SKM-1 (cell line): ENCODE measurements around the gene TIGD7.
A peak's percentile ranks its signal among the peaks of the same experiment; 100 is the strongest.

Experiments used
- DNase-seq: peaks from one replicate; lab custom pipeline; 2025; ENCODE audit not compliant: unreplicated experiment; lab: John Stamatoyannopoulos, UW

TIGD7 gene, protein sequence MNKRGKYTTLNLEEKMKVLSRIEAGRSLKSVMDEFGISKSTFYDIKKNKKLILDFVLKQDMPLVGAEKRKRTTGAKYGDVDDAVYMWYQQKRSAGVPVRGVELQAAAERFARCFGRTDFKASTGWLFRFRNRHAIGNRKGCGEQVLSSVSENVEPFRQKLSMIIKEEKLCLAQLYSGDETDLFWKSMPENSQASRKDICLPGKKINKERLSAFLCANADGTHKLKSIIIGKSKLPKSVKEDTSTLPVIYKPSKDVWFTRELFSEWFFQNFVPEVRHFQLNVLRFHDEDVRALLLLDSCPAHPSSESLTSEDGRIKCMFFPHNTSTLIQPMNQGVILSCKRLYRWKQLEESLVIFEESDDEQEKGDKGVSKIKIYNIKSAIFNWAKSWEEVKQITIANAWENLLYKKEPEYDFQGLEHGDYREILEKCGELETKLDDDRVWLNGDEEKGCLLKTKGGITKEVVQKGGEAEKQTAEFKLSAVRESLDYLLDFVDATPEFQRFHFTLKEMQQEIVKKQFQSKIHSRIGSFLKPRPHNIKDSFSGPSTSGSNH

DNA sequence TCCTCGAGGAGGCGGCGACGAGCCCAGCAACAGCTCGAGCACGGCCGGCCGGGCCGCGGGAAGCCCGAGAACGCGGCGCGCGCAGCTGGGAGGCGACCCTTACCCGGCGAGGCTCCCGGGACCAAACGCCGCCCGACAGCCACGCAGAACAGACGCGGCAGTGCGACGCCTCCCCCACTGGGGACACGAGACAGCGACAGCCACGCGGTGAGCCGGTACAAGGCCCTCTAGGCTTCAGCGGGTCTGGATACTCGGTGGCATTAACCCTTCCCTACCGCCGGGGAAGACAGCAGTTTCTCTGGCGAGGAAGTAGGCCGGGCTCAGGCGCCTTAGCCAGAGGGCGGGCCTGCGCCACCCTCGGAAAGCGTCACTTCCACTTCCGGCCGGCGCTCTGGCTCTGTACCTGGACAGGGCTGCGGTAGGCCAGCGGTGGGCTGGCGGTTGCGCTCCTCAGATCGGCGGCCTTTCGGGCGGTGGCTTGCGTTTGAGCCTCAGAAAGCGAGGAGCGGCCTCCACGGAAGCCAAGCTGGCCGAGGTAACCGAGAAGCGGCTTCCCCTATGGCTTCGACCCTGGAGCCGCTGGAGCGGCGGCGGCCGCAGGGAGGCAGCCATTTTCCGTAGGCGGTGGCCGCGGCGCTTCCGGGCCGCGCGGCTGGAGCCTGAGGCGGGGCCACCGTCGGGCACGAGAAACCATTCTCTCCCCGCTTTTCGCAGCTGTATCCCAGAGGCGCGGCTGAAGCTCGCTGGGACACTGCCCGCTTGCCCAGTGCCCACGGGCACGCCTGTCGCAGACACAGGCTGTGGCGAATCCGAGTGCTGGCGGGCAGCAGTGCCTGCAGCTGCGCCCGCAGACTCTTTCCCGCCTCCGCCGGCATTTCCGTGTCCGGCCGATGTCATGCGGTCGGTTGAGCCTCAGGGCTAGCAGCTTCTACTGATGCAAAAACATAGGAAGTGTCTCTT, at the start of gene TIGD7, which contains the start of gene ZNF75A:
Gene TIGD7 (minus strand): TSS at position 322 of the 960 bp plus-strand sequence. CDS start 4,816 bp downstream, outside the sequence.
Gene ZNF75A (plus strand): TSS at position 389 of the 960 bp plus-strand sequence. CDS start 2,932 bp downstream, outside the sequence.
- DNase-seq, result peak; percentile 40

- DNase-seq, result no peak
Observed at GRCh38 chr16:3349175-3349574, 43.9 kb upstream of the TIGD7 start.

DNA sequence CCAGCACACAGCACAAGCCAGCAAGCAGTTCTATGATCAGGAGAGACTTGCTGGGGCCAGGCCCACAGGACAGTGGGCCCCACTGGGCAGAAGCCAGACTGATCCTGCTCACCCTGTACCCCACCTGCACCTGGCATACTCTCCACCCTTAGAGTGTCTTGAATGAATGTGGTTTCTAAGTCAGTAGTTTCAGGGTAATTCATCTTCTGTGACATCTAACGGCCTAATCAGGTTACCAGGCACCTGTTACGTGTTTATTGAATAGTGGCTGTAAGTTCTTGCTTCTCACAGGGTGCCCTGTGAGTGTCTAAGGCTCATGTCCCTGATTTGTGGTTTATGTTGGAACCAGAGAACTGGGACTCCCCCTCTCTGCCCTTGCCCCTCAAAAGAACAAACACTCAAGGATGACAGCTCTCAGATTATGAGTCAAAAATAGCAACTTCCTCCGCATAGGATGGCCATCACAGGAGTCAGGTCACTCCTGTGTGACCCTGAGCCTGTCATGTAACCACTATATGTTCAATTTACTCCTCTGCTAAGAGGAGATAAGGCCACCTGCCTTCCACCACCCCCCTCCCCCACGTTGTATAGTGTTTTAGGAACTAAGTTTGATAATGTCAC, 43.4 kb upstream of the TIGD7 start:
- DNase-seq, result no peak

GRCh38 chr16:3347586-3347985, 42.4 kb upstream of the TIGD7 start:
- DNase-seq, result no peak

- DNase-seq, result no peak
Observed at GRCh38 chr16:3346041-3346440, 40.8 kb upstream of the TIGD7 start.

DNA sequence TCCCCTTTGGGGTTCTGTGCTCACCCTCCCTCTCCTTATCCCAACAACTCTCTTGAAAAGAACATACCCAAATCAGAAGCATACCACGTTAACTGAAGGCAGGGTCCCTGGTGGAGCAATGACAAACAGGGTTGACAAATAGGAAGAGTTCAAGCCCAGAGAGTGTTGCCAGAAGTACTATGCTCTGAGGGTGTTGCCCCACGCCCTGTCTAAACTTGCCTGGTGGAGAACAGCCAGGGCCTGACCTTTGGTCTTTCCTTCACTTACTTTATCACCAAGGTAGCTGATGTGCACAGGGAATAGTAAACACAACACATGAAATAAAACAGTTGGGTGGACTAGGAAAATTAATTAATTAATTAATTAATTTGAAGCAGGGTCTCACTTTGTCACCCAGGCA, 23.4 kb upstream of the TIGD7 start:
- DNase-seq, result no peak

- DNase-seq, result no peak
Observed at GRCh38 chr16:3328104-3328503, 22.9 kb upstream of the TIGD7 start.

GRCh38 chr16:3327514-3327913, 22.3 kb upstream of the TIGD7 start:
- DNase-seq, result no peak

GRCh38 chr16:3321816-3322215, 16.6 kb upstream of the TIGD7 start:
- no peak for DNase-seq

GRCh38 chr16:3317315-3317999, 12.2 kb upstream of the TIGD7 start:
- DNase-seq, result no peak

DNA sequence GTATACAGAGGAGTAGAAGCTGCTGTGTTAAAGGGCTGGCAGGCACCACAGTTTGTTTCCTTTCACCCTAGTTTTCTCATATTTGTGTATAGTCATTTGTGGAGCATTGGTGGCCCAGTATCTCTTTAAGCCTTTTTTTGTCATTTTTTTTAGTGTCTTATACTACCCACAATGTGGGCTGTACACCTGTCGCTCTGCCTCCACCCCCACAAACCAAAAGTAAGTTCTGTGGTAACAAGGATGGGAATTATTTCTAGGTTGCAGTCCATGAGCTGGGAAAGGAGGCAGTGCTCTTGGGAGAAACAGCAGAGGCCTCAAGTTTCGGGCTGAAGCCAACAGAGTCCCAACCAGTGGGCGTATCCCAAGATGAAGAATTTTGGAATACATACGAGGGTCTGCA, 6.3 kb upstream of the TIGD7 start:
- DNase-seq, result no peak

DNA sequence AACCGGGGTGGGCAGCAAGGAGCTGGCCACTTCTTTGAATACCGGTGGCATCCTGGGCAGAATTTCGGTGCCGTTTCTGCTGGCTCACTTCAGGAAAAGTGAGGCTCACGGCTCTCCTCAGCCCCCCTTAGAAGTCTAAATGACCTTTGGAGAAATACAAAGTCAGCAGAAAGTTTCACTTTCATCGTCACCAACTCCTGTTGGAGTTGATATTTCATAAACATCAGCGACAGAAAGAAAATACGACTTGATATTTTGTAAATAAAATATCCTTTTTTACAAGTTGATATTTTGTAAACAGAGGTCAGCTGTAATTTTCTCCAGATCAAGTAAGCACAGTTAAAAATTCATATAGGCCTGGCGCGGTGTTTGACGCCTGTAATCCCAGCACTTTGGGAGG, 848 bp upstream of the TIGD7 start:
- DNase-seq, result no peak

GRCh38 chr16:3304370-3304769, 860 bp downstream of the TIGD7 start:
- no peak for DNase-seq

- no peak for DNase-seq
Observed at GRCh38 chr16:3295783-3296182, 9.4 kb downstream of the TIGD7 start.

GRCh38 chr16:3295209-3295608, 10.0 kb downstream of the TIGD7 start:
- DNase-seq, result no peak

DNA sequence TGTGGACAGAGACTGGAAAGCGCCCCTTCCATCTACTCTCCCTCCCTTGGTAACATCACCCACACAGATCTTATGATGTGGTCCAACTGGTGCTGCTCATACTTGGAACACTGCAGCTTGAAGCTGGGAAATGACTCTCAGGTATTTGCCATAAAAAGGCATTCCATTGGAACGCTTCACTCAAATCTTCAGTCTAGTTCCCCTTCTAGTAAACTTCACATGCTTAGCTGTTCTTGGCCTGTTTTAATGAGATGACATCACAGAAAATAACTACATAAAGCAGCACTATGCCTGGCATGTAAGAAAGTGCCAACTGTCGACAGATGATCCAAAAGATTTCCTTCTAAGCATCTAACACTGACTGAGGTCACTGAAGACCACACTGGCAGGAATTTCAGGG, 12.6 kb downstream of the TIGD7 start:
- DNase-seq, result no peak

DNA sequence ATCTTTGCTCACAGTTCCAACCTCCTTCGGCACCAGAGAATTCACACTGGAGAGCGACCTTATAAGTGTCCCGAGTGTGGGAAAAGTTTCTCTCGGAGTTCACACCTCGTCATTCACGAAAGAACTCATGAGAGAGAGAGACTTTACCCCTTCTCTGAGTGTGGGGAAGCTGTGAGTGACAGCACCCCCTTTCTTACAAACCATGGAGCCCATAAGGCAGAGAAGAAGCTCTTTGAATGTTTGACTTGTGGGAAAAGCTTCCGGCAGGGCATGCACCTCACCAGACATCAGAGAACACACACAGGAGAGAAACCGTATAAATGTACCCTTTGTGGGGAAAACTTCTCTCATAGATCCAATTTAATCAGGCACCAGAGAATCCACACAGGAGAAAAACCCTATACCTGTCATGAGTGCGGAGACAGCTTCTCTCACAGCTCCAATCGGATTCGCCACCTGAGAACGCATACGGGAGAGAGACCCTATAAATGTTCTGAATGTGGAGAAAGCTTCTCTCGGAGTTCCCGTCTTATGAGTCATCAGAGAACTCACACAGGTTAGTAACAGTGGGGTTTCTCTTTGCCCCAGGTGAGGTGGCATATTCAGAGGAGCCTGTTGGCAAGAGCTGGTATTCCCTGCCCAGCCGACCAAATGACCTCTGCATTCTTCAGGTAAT, 15.1 kb downstream of the TIGD7 start:
- DNase-seq, result no peak

- no peak for DNase-seq
Observed at GRCh38 chr16:3285131-3285530, 20.1 kb downstream of the TIGD7 start.

DNA sequence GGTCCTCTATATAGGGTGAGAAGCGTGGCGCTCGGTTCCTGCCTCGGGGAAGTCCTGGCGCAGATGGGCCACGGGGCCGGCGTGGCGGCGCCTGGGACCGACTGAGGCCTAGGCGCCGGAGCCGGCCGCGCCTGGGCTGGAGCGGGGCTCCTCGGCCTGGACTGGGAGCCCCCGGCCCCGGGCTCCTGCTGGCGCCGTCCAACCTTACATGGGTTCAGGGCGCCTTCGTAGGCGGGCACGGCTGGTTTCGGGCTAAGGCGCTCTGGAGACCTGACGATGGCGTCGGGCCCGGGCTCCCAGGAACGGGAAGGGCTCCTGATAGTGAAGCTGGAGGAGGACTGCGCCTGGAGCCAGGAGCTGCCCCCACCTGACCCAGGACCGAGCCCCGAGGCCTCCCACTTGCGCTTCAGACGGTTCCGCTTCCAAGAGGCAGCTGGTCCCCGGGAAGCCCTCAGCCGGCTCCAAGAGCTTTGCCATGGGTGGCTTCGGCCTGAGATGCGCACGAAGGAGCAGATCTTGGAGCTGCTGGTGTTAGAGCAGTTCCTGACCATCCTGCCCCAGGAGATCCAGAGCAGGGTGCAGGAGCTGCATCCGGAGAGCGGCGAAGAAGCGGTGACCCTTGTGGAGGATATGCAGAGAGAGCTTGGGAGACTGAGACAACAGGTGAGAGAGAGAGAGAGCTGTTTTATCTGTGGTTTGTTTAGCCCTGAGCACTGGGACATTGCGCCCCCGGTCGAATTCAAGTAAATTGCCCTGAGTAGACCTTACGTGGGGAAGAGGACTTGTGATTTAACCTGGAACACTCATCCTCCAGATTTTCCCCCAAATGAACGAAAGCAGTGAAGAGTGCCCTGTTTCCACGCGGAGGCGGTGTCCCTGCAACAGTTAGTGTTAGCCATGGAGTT, 21.4 kb downstream of the TIGD7 start:
- DNase-seq, result no peak
